ENCODE measurements around the gene SPEF2. TPM values are rescaled to one million over a fixed set of nuclear protein-coding genes. Genes with fewer than 3 reads are reported as not detected.
"Not testable (repeated sequence)": the region's sequence is repeated elsewhere in the genome, so short reads cannot be mapped to it uniquely, and the experiment has no call there.

Gene SPEF2
- total RNA-seq, 1 donor from 2014 or later: 3.4 TPM

DNA sequence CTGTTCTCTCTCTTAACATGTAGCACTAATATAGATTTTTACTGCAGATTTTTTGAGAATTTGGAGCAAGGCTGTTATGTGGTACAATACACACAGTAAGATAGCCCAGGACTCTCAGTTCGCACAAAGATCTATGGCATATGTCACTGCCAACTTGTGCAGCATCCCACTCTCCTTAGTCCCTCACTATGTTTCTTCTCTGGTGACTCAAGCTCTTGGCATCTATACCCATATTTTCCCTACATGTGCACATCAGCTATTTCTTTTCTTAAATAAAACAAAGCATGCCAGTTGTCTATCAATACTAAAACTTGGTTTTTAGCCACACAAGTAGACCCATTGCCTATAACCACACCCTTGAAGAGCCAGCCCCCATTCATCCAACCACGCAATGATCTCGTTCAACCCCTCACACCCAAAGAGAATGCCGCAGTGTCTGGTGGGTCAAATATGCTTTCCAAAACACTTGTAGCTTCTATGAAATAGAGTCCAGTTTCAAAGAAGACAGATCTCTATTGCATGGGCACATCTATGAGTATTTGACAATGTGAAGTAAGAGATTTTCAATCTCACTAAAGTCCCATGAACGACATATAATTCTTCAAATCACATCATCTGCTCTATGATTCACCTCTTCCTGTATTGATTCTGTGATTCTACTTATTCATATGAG is 220.8 kb downstream of the SPEF2 start:
- Histone ChIP-seq H3K27ac (ENCODE audit: low read depth, low read length) (no peak overlapping the region), H3K36me3 (ENCODE audit: insufficient read depth, low read length) (no peaks in the 10 kb centered on the region), H2AFZ (ENCODE audit: low read depth, low read length) (no peak overlapping the region), H4K20me1 (ENCODE audit: insufficient read depth, low read length) (no peaks in the 10 kb centered on the region), H3K9me3 (ENCODE audit: insufficient read depth, low read depth, low read length) (no peaks in the 10 kb centered on the region), H3K4me1 (ENCODE audit: insufficient read depth, low read length) (no peaks in the 10 kb centered on the region), H3K9ac (ENCODE audit: low read length) (no peak overlapping the region), H3K4me3 (ENCODE audit: insufficient read depth, low read depth, low read length) (no peak overlapping the region), H3K79me2 (ENCODE audit: insufficient read depth, low read length) (no peaks in the 10 kb centered on the region), H3K4me2 (ENCODE audit: low read length) (no peak overlapping the region), H3K27me3 (ENCODE audit: insufficient read depth, low read length) (no peaks in the 10 kb centered on the region)
- no peak overlapping the region for H3K4me3 Mint-ChIP-seq (ENCODE audit: unreplicated experiment)
- no peak overlapping the region for H3K27ac Mint-ChIP-seq (ENCODE audit: unreplicated experiment)
- peaks cover 2% of the 10 kb centered on the region for H3K9me3 Mint-ChIP-seq (ENCODE audit: unreplicated experiment)
- H3K4me1 Mint-ChIP-seq (ENCODE audit: low read depth, unreplicated experiment): peaks cover 6% of the 10 kb centered on the region
- H3K36me3 Mint-ChIP-seq (ENCODE audit: low read depth, unreplicated experiment): no peaks in the 10 kb centered on the region
- TF ChIP-seq CTCF (IDR thresholded peaks at IDR 0.05; ENCODE audit: insufficient read depth, low read depth, low read length) (no peak), EZH2 (IDR thresholded peaks at IDR 0.05; ENCODE audit: insufficient read depth, low read length) (no peak)
- FAIRE-seq (no peak), DNase-seq (ENCODE audit: low read depth) (no peak)
- no peaks in the 10 kb centered on the region for H3K27me3 Mint-ChIP-seq (ENCODE audit: low read depth, unreplicated experiment)

DNA sequence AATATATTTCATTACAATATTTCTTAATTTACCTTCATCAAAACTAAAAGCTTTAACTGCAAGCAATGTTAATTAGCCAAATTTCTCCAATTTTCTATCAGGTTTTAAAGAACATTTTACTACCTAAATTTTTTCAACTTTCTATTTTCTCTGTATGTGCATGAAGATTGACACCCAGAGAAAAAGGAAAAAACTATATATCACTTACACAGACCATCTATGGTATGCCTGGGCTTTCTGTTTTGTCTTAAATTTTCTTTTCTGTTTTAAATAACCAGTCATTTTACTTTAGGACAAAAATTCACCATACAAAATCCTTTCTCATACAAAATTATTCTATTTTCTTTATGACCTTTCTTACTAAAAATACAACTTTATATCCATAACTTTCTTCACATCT is 225.2 kb downstream of the SPEF2 start:
- DNase-seq (ENCODE audit: low read depth) (no peak), FAIRE-seq (no peak)
- no peaks in the 10 kb centered on the region for H3K79me2 ChIP-seq (ENCODE audit: insufficient read depth, low read length)

GRCh38 chr5:35845508-35845907 is 227.8 kb downstream of the SPEF2 start:
- not testable (repeated sequence) for H3K4me2 ChIP-seq (ENCODE audit: low read length); H3K27me3 Mint-ChIP-seq (ENCODE audit: low read depth, unreplicated experiment); H3K79me2 ChIP-seq (ENCODE audit: insufficient read depth, low read length); H3K4me1 Mint-ChIP-seq (ENCODE audit: low read depth, unreplicated experiment); H2AFZ ChIP-seq (ENCODE audit: low read depth, low read length); H3K36me3 Mint-ChIP-seq (ENCODE audit: low read depth, unreplicated experiment); DNase-seq (ENCODE audit: low read depth); FAIRE-seq; H4K20me1 ChIP-seq (ENCODE audit: insufficient read depth, low read length); H3K36me3 ChIP-seq (ENCODE audit: insufficient read depth, low read length); H3K4me3 Mint-ChIP-seq (ENCODE audit: unreplicated experiment); H3K9me3 ChIP-seq (ENCODE audit: insufficient read depth, low read depth, low read length); H3K27ac Mint-ChIP-seq (ENCODE audit: unreplicated experiment); H3K27ac ChIP-seq (ENCODE audit: low read depth, low read length); H3K4me1 ChIP-seq (ENCODE audit: insufficient read depth, low read length); H3K4me3 ChIP-seq (ENCODE audit: insufficient read depth, low read depth, low read length); H3K27me3 ChIP-seq (ENCODE audit: insufficient read depth, low read length); H3K9ac ChIP-seq (ENCODE audit: low read length)
- H3K9me3 Mint-ChIP-seq (ENCODE audit: unreplicated experiment): peaks cover 21% of the 10 kb centered on the region

More for the DNA sequence above, 225.2 kb downstream of the SPEF2 start:
- Mint-ChIP-seq H3K4me3 (ENCODE audit: unreplicated experiment) (no peak overlapping the region), H3K36me3 (ENCODE audit: low read depth, unreplicated experiment) (no peaks in the 10 kb centered on the region), H3K9me3 (ENCODE audit: unreplicated experiment) (peaks cover 21% of the 10 kb centered on the region), H3K4me1 (ENCODE audit: low read depth, unreplicated experiment) (peaks cover 6% of the 10 kb centered on the region), H3K27me3 (ENCODE audit: low read depth, unreplicated experiment) (no peaks in the 10 kb centered on the region), H3K27ac (ENCODE audit: unreplicated experiment) (no peak overlapping the region)
- H3K27me3 ChIP-seq (ENCODE audit: insufficient read depth, low read length): no peaks in the 10 kb centered on the region
- no peaks in the 10 kb centered on the region for H3K36me3 ChIP-seq (ENCODE audit: insufficient read depth, low read length)
- no peak overlapping the region for H3K4me3 ChIP-seq (ENCODE audit: insufficient read depth, low read depth, low read length)
- H2AFZ ChIP-seq (ENCODE audit: low read depth, low read length): no peak overlapping the region
- TF ChIP-seq CTCF (IDR thresholded peaks at IDR 0.05; ENCODE audit: insufficient read depth, low read depth, low read length) (no peak), EZH2 (IDR thresholded peaks at IDR 0.05; ENCODE audit: insufficient read depth, low read length) (no peak)
- no peaks in the 10 kb centered on the region for H4K20me1 ChIP-seq (ENCODE audit: insufficient read depth, low read length)
- H3K9ac ChIP-seq (ENCODE audit: low read length): no peak overlapping the region
- H3K4me1 ChIP-seq (ENCODE audit: insufficient read depth, low read length): no peaks in the 10 kb centered on the region
- no peak overlapping the region for H3K4me2 ChIP-seq (ENCODE audit: low read length)
- H3K9me3 ChIP-seq (ENCODE audit: insufficient read depth, low read depth, low read length): peaks cover 6% of the 10 kb centered on the region
- H3K27ac ChIP-seq (ENCODE audit: low read depth, low read length): no peak overlapping the region

Measured in astrocyte (in vitro differentiated cells and primary cell).